Stimulated activated CD4-positive, alpha-beta T cell treated with anti-CD3 and anti-CD28 coated beads, TNF-alpha, amount 100 ng/mL, for 4 hours (primary cell): ENCODE measurements around the gene SLC19A1.

Experiments
- DNase-seq, 3 experiments: peaks; one replicate each; pipeline ENCODE4 v3.0.0-alpha.2; 2020; ENCODE audit warnings: low read depth in 3 of 3

The SLC19A1 gene

DNA sequence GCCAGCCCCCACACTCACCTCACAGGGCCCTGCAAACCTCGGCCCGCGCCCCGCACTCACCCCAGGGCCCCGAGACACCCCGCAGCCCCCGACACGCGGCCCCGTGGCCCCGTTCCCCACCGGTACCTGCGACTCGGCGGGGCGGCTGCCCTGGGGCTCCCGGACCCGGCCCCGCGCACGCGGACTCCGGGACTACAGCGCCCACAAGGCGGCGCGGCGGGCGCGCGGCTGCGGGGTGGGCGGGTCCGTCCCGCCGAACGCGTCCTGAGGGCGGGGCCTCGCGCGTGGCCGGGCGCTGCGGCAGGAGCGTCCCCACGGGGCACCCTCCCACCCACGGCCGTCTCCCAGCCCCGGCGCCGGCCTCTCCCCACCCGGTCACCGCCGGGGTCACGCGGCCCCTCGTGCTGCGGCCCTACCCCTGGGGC is at the start of gene SLC19A1:
Gene SLC19A1, minus strand, starts transcription at position 199 of the 425 bp plus-strand sequence. CDS start 4,481 bp downstream, outside the sequence.
- peak; percentile 63 to 70 (median 65) for DNase-seq

GRCh38 chr21:45591619-45592207 is 49.5 kb upstream of the SLC19A1 start:
- DNase-seq = no peak

- DNase-seq = peak; percentile 46 to 63 (median 53)
These were observed 48.7 kb upstream of the SLC19A1 start for GRCh38 chr21:45590726-45591618.

- DNase-seq = peak; percentile 52 to 72 (median 66)
These were observed 48.0 kb upstream of the SLC19A1 start for GRCh38 chr21:45590246-45590725.

GRCh38 chr21:45589686-45590245 is 47.5 kb upstream of the SLC19A1 start:
- no peak for DNase-seq

DNA sequence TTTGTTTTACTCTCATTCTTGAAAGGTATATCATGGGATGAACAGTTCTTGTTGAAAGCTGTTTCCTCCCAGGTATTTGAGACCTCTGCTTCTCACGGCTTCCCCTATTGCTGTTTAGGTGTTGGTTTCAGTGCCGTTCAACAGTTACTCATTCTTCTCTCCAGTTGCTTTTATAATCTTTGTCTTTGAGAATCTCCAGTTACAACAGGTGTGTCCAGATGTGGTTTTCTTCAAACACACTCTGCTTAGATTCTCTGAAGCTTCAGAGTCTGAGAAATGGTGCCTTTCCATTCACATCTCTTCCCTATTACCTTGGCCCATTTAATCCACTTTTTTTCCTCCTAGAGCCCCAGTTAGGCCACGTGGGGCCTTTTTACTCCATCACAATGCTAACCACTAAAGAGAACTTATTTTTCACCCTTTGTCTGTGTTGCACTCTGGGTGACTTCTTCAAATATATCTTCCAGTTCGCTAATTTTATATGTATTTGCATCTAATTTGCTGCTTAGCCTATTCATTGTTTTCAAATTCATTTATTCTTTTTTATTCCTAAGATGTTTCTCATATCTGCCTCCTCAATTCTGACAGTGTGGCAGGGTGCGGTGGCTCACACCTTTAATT is 46.7 kb upstream of the SLC19A1 start:
- no peak for DNase-seq

- DNase-seq = no peak
These were observed 46.0 kb upstream of the SLC19A1 start for GRCh38 chr21:45588086-45588825.

GRCh38 chr21:45586289-45586858 is 44.1 kb upstream of the SLC19A1 start:
- DNase-seq = no peak

DNA sequence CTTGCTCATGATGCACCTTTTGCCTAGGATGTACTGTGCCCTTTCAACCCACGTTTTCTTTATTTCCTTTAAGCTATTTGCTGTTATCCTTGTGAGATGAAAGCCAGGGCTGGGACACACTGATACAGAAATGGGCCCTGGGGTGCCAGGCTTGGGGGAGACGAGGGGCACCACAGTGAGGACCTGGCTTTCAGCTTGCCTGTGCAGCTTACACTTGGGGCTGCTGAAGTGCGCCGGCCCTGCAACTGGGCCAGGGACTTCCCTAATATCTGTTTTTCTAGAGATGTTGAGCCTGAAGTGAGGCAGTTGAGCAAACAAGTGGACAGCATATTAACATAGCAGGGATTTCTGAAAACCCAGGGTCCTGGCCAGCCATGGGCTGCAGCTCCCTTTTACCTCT is 42.5 kb upstream of the SLC19A1 start:
- no peak for DNase-seq

- no peak for DNase-seq
These were observed 41.7 kb upstream of the SLC19A1 start for GRCh38 chr21:45583831-45584509.

GRCh38 chr21:45582128-45582527 is 39.9 kb upstream of the SLC19A1 start:
- no peak for DNase-seq

- DNase-seq = no peak
These were observed 39.1 kb upstream of the SLC19A1 start for GRCh38 chr21:45581322-45581712.

DNA sequence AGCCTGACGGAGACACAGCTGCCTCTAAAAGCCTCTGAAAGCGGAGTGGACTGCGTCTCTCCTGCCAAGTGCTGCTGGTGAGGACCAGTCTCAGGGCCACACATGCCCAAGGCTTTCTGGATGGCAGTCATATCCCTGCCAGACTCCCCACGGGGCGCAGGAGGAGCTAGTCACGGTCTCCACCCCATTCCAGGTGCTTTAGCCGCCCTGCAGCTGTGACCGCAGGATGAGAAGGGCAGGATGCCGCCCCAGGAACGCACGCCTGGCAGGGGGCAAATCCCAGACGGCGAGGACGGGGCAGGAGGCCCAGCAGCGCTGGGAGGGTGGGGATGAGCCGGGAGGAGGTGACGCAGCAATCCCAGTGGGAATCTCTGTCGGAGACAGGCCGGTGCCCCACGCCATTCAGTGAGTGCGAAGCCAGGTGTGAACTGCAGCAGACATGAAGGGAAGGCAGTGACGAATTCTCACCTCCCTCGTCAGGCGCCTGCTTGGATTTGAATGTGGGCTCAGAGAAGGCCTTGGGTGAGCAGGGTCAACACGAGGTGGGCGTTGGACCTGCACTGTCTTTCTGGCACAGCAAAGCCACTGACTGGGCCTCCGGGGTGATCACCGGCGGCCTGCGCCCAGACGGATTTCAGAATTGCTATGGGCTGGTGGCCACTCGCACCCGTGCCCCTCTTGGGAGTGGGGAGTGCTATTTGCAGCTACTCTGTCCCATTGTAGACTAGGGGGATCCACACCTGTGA is 38.5 kb upstream of the SLC19A1 start:
- DNase-seq = no peak

- no peak for DNase-seq
These were observed 37.9 kb upstream of the SLC19A1 start for GRCh38 chr21:45580181-45580575.

- no peak for DNase-seq
These were observed 37.3 kb upstream of the SLC19A1 start for GRCh38 chr21:45579383-45580180.

- DNase-seq = no peak
These were observed 36.7 kb upstream of the SLC19A1 start for GRCh38 chr21:45578811-45579381.

DNA sequence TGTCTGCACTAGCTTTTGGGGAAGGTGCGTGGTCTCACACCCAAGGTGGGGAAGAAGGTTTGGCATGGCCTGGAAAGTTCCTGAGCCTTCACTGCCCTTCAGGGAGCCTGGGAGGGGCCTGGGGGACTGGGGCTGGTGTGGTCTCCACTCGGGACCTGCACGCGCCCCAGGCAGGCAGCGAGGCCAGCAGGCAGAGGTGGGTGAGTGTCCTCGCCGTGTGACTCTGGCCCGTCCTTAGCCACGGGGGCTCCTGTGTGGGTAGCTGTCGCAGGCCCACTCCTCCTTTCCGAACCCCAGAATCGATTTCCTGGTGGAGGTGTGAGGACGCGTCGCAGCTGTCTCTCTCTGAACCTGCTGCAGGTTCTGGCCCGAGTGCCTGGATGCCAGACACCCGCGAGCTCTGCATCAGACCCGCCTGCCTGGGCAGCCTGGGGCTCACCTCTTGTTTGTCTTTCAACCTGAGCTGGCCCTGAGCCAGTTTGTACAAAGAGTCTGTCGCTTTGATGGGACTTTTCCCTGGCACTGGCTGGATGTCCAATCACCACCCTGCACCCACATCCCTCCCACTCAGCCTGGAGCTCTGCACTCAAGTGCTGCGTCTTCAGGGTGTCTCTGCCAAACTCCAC is 36.0 kb upstream of the SLC19A1 start:
- no peak for DNase-seq

GRCh38 chr21:45577801-45578175 is 35.5 kb upstream of the SLC19A1 start:
- DNase-seq = no peak
